GM12878 (cell line): ENCODE results near the gene PP2D1. TPM values are rescaled to one million over a fixed set of nuclear protein-coding genes. Genes with fewer than 3 reads are reported as not detected.

ENCODE experiments used
- ASH2L ChIP-seq: fragments of 300-600, 200-600 bp; sonication (generic); IDR thresholded peaks from 2 replicates; pipeline ENCODE4 v1.6.1; 2017; ENCODE audit warnings: low read depth, mild to moderate bottlenecking, borderline replicate concordance
- ATF2 ChIP-seq: IDR thresholded peaks from 2 replicates; pipeline ENCODE4 v1.6.1; 2012; ENCODE audit warnings: low read length, inconsistent platforms
- ATF7 ChIP-seq: fragments of 450-650 bp; IDR thresholded peaks from 2 replicates; pipeline ENCODE4 v1.6.1; 2016; ENCODE audit warnings: low read depth, mild to moderate bottlenecking
- CBX5 ChIP-seq: sonication (generic); IDR thresholded peaks from 2 replicates; pipeline ENCODE4 v1.6.1; 2016; ENCODE audit warnings: low read depth, moderate library complexity, mild to moderate bottlenecking, inconsistent platforms
- ELK1 ChIP-seq: IDR thresholded peaks from 2 replicates; pipeline ENCODE4 v1.6.1; 2012; ENCODE audit warnings: low read depth, low read length, improper control_type of control experiment
- IKZF1 ChIP-seq: fragments of 450-650 bp; conservative IDR thresholded peaks from 2 replicates; pipeline ENCODE4 v1.6.1; 2017; ENCODE audit warnings: antibody characterized with exemption, mild to moderate bottlenecking
- IKZF2 ChIP-seq, 2 experiments: fragments of 450-650 bp; IDR thresholded peaks; 2 replicates each; pipeline ENCODE4 v1.6.1; 2017; ENCODE audit warnings: mild to moderate bottlenecking in 2 of 2, moderate library complexity in 2 of 2
- KLF5 ChIP-seq: fragments of 450-650 bp; IDR thresholded peaks from 2 replicates; pipeline ENCODE4 v1.6.1; 2014; ENCODE audit warnings: mild to moderate bottlenecking; ENCODE audit not compliant: partially characterized antibody
- MYB ChIP-seq: fragments of 150-350 bp; IDR thresholded peaks from 2 replicates; pipeline ENCODE4 v1.6.1; 2014; ENCODE audit warnings: mild to moderate bottlenecking, low read depth, low read length, borderline replicate concordance
- NBN ChIP-seq: fragments of 450-650 bp; IDR thresholded peaks from 2 replicates; pipeline ENCODE4 v1.6.1; 2016
- NFXL1 ChIP-seq: fragments of 450-650 bp; IDR thresholded peaks from 2 replicates; pipeline ENCODE4 v1.6.1; 2017; ENCODE audit warnings: antibody characterized with exemption, mild to moderate bottlenecking, borderline replicate concordance
- NR2C1 ChIP-seq: fragments of 450-650 bp; IDR thresholded peaks from 2 replicates; pipeline ENCODE4 v1.6.1; 2017; ENCODE audit warnings: antibody characterized with exemption, mild to moderate bottlenecking, moderate library complexity
- RUNX3 ChIP-seq: IDR thresholded peaks from 2 replicates; pipeline ENCODE4 v1.6.1; 2012; ENCODE audit warnings: low read length, inconsistent platforms
- SMARCA5 ChIP-seq: fragments of 450-650 bp; IDR thresholded peaks from 2 replicates; pipeline ENCODE4 v1.6.1; 2017; ENCODE audit warnings: mild to moderate bottlenecking
- SP1 ChIP-seq: IDR thresholded peaks from one replicate; pipeline ENCODE4 v1.6.1; 2011; ENCODE audit warnings: low read depth, low read length
- SREBF2 ChIP-seq: IDR thresholded peaks from 2 replicates; pipeline ENCODE4 v1.6.1; 2012; ENCODE audit warnings: mild to moderate bottlenecking, low read length
- TCF12 ChIP-seq: IDR thresholded peaks from 2 replicates; pipeline ENCODE4 v1.6.1; 2011; ENCODE audit warnings: low read depth, mild to moderate bottlenecking, low read length
- USF1 ChIP-seq: IDR thresholded peaks from 2 replicates; pipeline ENCODE4 v1.6.1; 2011; ENCODE audit warnings: borderline replicate concordance, low read depth, mild to moderate bottlenecking, moderate library complexity, mixed read lengths, low read length; ENCODE audit not compliant: insufficient read depth; ENCODE audit errors: extremely low read length
- WRNIP1 ChIP-seq: IDR thresholded peaks from 2 replicates; pipeline ENCODE4 v1.6.1; 2011; ENCODE audit warnings: low read depth, low read length, improper control_type of control experiment, borderline replicate concordance
- ZBTB33 ChIP-seq: fragments of 450-650 bp; IDR thresholded peaks from 2 replicates; pipeline ENCODE4 v1.6.1; 2017; ENCODE audit warnings: mild to moderate bottlenecking
- ZNF24 ChIP-seq: fragments of 450-650 bp; IDR thresholded peaks from 2 replicates; pipeline ENCODE4 v1.6.1; 2017; ENCODE audit warnings: antibody characterized with exemption, mild to moderate bottlenecking
- ZNF384 ChIP-seq: IDR thresholded peaks from 2 replicates; pipeline ENCODE4 v1.6.1; 2012; ENCODE audit warnings: low read depth, mild to moderate bottlenecking, low read length, improper control_type of control experiment, borderline replicate concordance
- ZNF592 ChIP-seq: fragments of 450-650 bp; IDR thresholded peaks from 2 replicates; pipeline ENCODE4 v1.6.1; 2017; ENCODE audit warnings: mild to moderate bottlenecking, moderate library complexity
- polyA plus RNA-seq, 11 experiments: library from polyadenylated mRNA; depleted of rRNA in 4 of 11; unstranded in 6 of 11; stranded (reverse) in 5 of 11; fragments of >200 nt; fragmentation: Nextera tagmentation in 4 of 11; fragmentation: Illumina TruSeq in 1 of 11; extraction: Ambion mirVana in 4 of 11; extraction: Trizol in 1 of 11; gene quantifications; 1 replicate in 1 of 11; 2 replicates in 10 of 11; pipeline versions ENCODE4 v1.2.1 to v1.2.3, GENCODE V29; 2011 to 2016; ENCODE audit warnings: inconsistent platforms in 2 of 11, missing spikeins in 2 of 11, low read depth in 1 of 11
- total RNA-seq, 4 experiments: library from RNA; depleted of rRNA in 3 of 4; stranded (reverse); fragments of >200 nt in 3 of 4; fragmentation: Illumina TruSeq in 1 of 4; extraction: Trizol in 1 of 4; gene quantifications; 2 replicates each; pipeline versions ENCODE4 v1.2.1 to v1.2.3, GENCODE V29; 2013 to 2021

The PP2D1 gene
- total and polyA plus RNA-seq, 10 of the 15 experiments (the other 5 are each of a cell fraction or from before 2014, with no cell fraction given) = 0.04 to 0.18 (median 0.17) TPM; not detected in 7

- TF ChIP-seq ZNF592 (no peak), WRNIP1 (no peak), NBN (0 out of 2 replicates have a peak, but pooled peaks have one; percentile 35), NFXL1 (no peak), IKZF1 (0 out of 2 replicates have a peak, but pooled peaks have one; percentile 51), NR2C1 (no peak), CBX5 (no peak; the same call in 1 of the 2 replicates), TCF12 (0 out of 2 replicates have a peak, but pooled peaks have one; percentile 34), RUNX3 (peak; percentile 61), IKZF2 (IDR thresholded peaks at IDR 0.05) (peak in 1 of 2 experiments; percentile 5; a peak in 1 of 4 replicates), USF1 (no peak), ELK1 (no peak), ATF7 (no peak), MYB (no peak), SREBF2 (no peak), SP1 (no peak), ZNF384 (no peak), ATF2 (no peak), ZNF24 (no peak), SMARCA5 (no peak), ASH2L (peak; percentile 71; the same call in 1 of the 2 replicates), ZBTB33 (no peak), KLF5 (no peak)
Measured at GRCh38 chr3:20041197-20041780, 29.2 kb upstream of the PP2D1 start (continued).
